ENCODE results near the gene TPP2.

The TPP2 gene

DNA sequence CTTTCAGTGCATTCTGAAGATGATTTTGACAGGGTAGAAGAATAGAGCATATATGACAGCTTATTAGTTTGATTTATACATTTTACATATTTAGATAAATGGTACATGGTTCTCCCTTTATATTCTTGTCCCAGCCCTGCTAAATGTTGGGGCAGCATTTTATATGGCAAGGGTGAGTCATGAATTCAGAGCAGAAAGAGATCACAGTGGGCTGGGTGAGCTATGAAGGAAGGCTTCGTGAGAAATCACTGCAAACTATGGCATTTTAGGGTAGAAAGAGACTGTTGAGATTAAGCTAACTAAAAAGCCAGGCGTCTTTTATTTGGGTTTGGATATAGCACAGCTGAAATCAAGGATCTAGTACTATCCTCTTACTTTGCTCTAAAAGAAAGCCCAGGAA, 122.0 kb downstream of the TPP2 start:
- no peak overlapping the region for H3K27ac ChIP-seq (ENCODE audit: low read length, poor library complexity, severe bottlenecking)
- H3K36me3 ChIP-seq (ENCODE audit: control insufficient read depth in 1 of 2, insufficient read depth in 2 of 2, low read depth in 1 of 2, low read length in 2 of 2), result no peaks in the 10 kb centered on the region
- no peak overlapping the region for H2BK12ac ChIP-seq (ENCODE audit: low read length in 2 of 2)
- H3K27me3 ChIP-seq (ENCODE audit: control insufficient read depth in 1 of 2, insufficient read depth in 1 of 2, low read length in 2 of 2), result no peaks in the 10 kb centered on the region
- DNase-seq, result no peak
- H3K23ac ChIP-seq (ENCODE audit: low read length in 2 of 2), result no peak overlapping the region
- no peak overlapping the region for H3K14ac ChIP-seq (ENCODE audit: low read length in 2 of 2)
- H2BK15ac ChIP-seq (ENCODE audit: low read depth, poor library complexity, severe bottlenecking), result no peak overlapping the region
- no peak overlapping the region for H3K4ac ChIP-seq (ENCODE audit: low read depth in 1 of 2, low read length in 2 of 2)
- no peaks in the 10 kb centered on the region for H3K9me3 ChIP-seq (ENCODE audit: control insufficient read depth, low read length)
- no peaks in the 10 kb centered on the region for H3K79me1 ChIP-seq (replicated peaks; ENCODE audit: low read length, poor library complexity, severe bottlenecking)
- H2BK5ac ChIP-seq (ENCODE audit: low read depth, low read length, poor library complexity, severe bottlenecking), result no peak overlapping the region
- WGBS, result 84% methylated on average over 2 of the region's 2 CpGs
- H2AK5ac ChIP-seq (ENCODE audit: low read length, severe bottlenecking), result no peak overlapping the region
- H3K18ac ChIP-seq (ENCODE audit: low read depth in 1 of 2, low read length in 2 of 2), result no peak overlapping the region
- no peak overlapping the region for H4K8ac ChIP-seq (ENCODE audit: low read length)
- no peak overlapping the region for H3K4me2 ChIP-seq (ENCODE audit: low read length, poor library complexity, severe bottlenecking)
- no peak overlapping the region for H3K9ac ChIP-seq (ENCODE audit: low read length)
- H2BK120ac ChIP-seq (ENCODE audit: low read depth, low read length), result no peak overlapping the region
- no peak overlapping the region for H4K91ac ChIP-seq (ENCODE audit: low read length)
- H3K4me3 ChIP-seq (ENCODE audit: insufficient read depth in 1 of 2, low read depth in 1 of 2, low read length in 2 of 2), result no peak overlapping the region
- no peaks in the 10 kb centered on the region for H3K4me1 ChIP-seq (ENCODE audit: control insufficient read depth, insufficient read depth, low read depth, low read length)
- no peak overlapping the region for H2AFZ ChIP-seq (ENCODE audit: low read depth, low read length)

GRCh38 chr13:102721800-102722231, 125.0 kb downstream of the TPP2 start:
- Histone ChIP-seq H2AFZ (ENCODE audit: low read depth, low read length) (no peak overlapping the region), H2BK5ac (ENCODE audit: low read depth, low read length, poor library complexity, severe bottlenecking) (no peak overlapping the region), H4K8ac (ENCODE audit: low read length) (no peak overlapping the region), H3K4ac (ENCODE audit: low read depth in 1 of 2, low read length in 2 of 2) (no peak overlapping the region), H3K23ac (ENCODE audit: low read length in 2 of 2) (no peak overlapping the region), H2BK120ac (ENCODE audit: low read depth, low read length) (no peak overlapping the region), H3K4me1 (ENCODE audit: control insufficient read depth, insufficient read depth, low read depth, low read length) (peaks cover 2% of the 10 kb centered on the region), H2AK5ac (ENCODE audit: low read length, severe bottlenecking) (no peak overlapping the region), H3K36me3 (ENCODE audit: control insufficient read depth in 1 of 2, insufficient read depth in 2 of 2, low read depth in 1 of 2, low read length in 2 of 2) (no peaks in the 10 kb centered on the region), H3K9ac (ENCODE audit: low read length) (no peak overlapping the region), H2BK15ac (ENCODE audit: low read depth, poor library complexity, severe bottlenecking) (no peak overlapping the region), H3K9me3 (ENCODE audit: control insufficient read depth, low read length) (no peaks in the 10 kb centered on the region), H3K4me2 (ENCODE audit: low read length, poor library complexity, severe bottlenecking) (no peak overlapping the region), H3K79me1 (replicated peaks; ENCODE audit: low read length, poor library complexity, severe bottlenecking) (no peaks in the 10 kb centered on the region), H3K18ac (ENCODE audit: low read depth in 1 of 2, low read length in 2 of 2) (no peak overlapping the region), H3K27me3 (ENCODE audit: control insufficient read depth in 1 of 2, insufficient read depth in 1 of 2, low read length in 2 of 2) (no peaks in the 10 kb centered on the region), H3K4me3 (ENCODE audit: insufficient read depth in 1 of 2, low read depth in 1 of 2, low read length in 2 of 2) (no peak overlapping the region), H3K27ac (ENCODE audit: low read length, poor library complexity, severe bottlenecking) (no peak overlapping the region), H4K91ac (ENCODE audit: low read length) (no peak overlapping the region), H3K14ac (ENCODE audit: low read length in 2 of 2) (no peak overlapping the region), H2BK12ac (ENCODE audit: low read length in 2 of 2) (no peak overlapping the region)
- WGBS, result 100% methylated on average over 1 of the region's 1 CpG
- no peak for DNase-seq

DNA sequence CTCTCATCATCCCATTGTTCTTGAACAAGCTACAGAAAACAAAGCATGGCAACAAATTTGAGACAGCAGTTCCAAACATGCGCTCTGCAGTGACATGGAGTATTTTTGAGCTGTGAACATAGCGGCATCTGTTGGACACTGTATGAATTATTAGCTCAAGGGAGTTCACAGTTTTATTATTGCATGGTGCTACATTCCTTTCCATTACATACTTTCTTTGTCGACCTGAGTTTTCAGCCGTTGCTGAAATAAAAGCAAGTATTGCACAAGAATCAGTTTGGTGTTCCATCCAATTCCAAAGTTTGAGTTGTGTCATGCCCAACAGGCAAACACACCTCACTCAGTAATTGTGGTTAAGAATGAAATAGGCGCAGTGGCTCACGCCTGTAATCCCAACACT, 128.1 kb downstream of the TPP2 start:
- 95% methylated on average over 6 of the region's 6 CpGs for WGBS
- no peak overlapping the region for H2BK12ac ChIP-seq (ENCODE audit: low read length in 2 of 2)
- no peak overlapping the region for H2AFZ ChIP-seq (ENCODE audit: low read depth, low read length)
- H3K14ac ChIP-seq (ENCODE audit: low read length in 2 of 2), result no peak overlapping the region
- no peaks in the 10 kb centered on the region for H3K27me3 ChIP-seq (ENCODE audit: control insufficient read depth in 1 of 2, insufficient read depth in 1 of 2, low read length in 2 of 2)
- no peak overlapping the region for H2AK5ac ChIP-seq (ENCODE audit: low read length, severe bottlenecking)
- no peak overlapping the region for H2BK5ac ChIP-seq (ENCODE audit: low read depth, low read length, poor library complexity, severe bottlenecking)
- H2BK15ac ChIP-seq (ENCODE audit: low read depth, poor library complexity, severe bottlenecking), result no peak overlapping the region
- no peak for DNase-seq
- no peak overlapping the region for H4K91ac ChIP-seq (ENCODE audit: low read length)
- no peak overlapping the region for H2BK120ac ChIP-seq (ENCODE audit: low read depth, low read length)
- H3K27ac ChIP-seq (ENCODE audit: low read length, poor library complexity, severe bottlenecking), result no peak overlapping the region
- H3K4me1 ChIP-seq (ENCODE audit: control insufficient read depth, insufficient read depth, low read depth, low read length), result peaks cover 2% of the 10 kb centered on the region
- no peaks in the 10 kb centered on the region for H3K36me3 ChIP-seq (ENCODE audit: control insufficient read depth in 1 of 2, insufficient read depth in 2 of 2, low read depth in 1 of 2, low read length in 2 of 2)
- no peak overlapping the region for H4K8ac ChIP-seq (ENCODE audit: low read length)
- H3K9ac ChIP-seq (ENCODE audit: low read length), result no peak overlapping the region
- H3K4me2 ChIP-seq (ENCODE audit: low read length, poor library complexity, severe bottlenecking), result no peak overlapping the region
- H3K4ac ChIP-seq (ENCODE audit: low read depth in 1 of 2, low read length in 2 of 2), result no peak overlapping the region
- no peak overlapping the region for H3K4me3 ChIP-seq (ENCODE audit: insufficient read depth in 1 of 2, low read depth in 1 of 2, low read length in 2 of 2)
- H3K79me1 ChIP-seq (replicated peaks; ENCODE audit: low read length, poor library complexity, severe bottlenecking), result no peaks in the 10 kb centered on the region
- no peak overlapping the region for H3K23ac ChIP-seq (ENCODE audit: low read length in 2 of 2)
- no peaks in the 10 kb centered on the region for H3K9me3 ChIP-seq (ENCODE audit: control insufficient read depth, low read length)
- no peak overlapping the region for H3K18ac ChIP-seq (ENCODE audit: low read depth in 1 of 2, low read length in 2 of 2)

DNA sequence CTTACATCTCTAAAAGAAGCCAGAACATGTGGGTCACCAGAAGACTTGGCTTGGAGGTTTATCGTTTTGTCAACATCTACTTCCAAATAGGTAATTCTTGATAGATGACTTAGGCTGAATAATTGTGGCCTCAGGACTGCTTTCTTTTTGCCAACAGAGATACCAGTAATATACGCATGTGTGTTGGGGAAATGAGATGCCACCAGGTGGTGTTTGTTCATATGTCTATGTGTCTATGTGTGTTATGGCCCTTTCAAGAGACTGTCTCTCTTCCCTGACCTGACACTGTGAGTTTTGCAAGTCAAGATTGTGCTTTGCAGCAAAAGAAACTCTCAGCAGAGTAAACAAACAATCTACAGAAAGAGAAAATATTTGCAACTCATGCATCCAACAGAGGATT, 129.6 kb downstream of the TPP2 start:
- H3K4me3 ChIP-seq (ENCODE audit: insufficient read depth in 1 of 2, low read depth in 1 of 2, low read length in 2 of 2), result no peak overlapping the region
- no peak overlapping the region for H4K8ac ChIP-seq (ENCODE audit: low read length)
- H3K9me3 ChIP-seq (ENCODE audit: control insufficient read depth, low read length), result no peaks in the 10 kb centered on the region
- no peak overlapping the region for H2BK15ac ChIP-seq (ENCODE audit: low read depth, poor library complexity, severe bottlenecking)
- DNase-seq, result no peak
- no peak overlapping the region for H3K14ac ChIP-seq (ENCODE audit: low read length in 2 of 2)
- H3K4ac ChIP-seq (ENCODE audit: low read depth in 1 of 2, low read length in 2 of 2), result no peak overlapping the region
- no peak overlapping the region for H2AFZ ChIP-seq (ENCODE audit: low read depth, low read length)
- 100% methylated on average over 2 of the region's 2 CpGs for WGBS
- H3K23ac ChIP-seq (ENCODE audit: low read length in 2 of 2), result no peak overlapping the region
- H2BK5ac ChIP-seq (ENCODE audit: low read depth, low read length, poor library complexity, severe bottlenecking), result no peak overlapping the region
- H2BK12ac ChIP-seq (ENCODE audit: low read length in 2 of 2), result no peak overlapping the region
- H3K9ac ChIP-seq (ENCODE audit: low read length), result no peak overlapping the region
- no peak overlapping the region for H3K18ac ChIP-seq (ENCODE audit: low read depth in 1 of 2, low read length in 2 of 2)
- H3K79me1 ChIP-seq (replicated peaks; ENCODE audit: low read length, poor library complexity, severe bottlenecking), result no peaks in the 10 kb centered on the region
- no peak overlapping the region for H4K91ac ChIP-seq (ENCODE audit: low read length)
- H2AK5ac ChIP-seq (ENCODE audit: low read length, severe bottlenecking), result no peak overlapping the region
- peaks cover 2% of the 10 kb centered on the region for H3K4me1 ChIP-seq (ENCODE audit: control insufficient read depth, insufficient read depth, low read depth, low read length)
- H3K4me2 ChIP-seq (ENCODE audit: low read length, poor library complexity, severe bottlenecking), result no peak overlapping the region
- H3K27me3 ChIP-seq (ENCODE audit: control insufficient read depth in 1 of 2, insufficient read depth in 1 of 2, low read length in 2 of 2), result no peaks in the 10 kb centered on the region
- no peak overlapping the region for H3K27ac ChIP-seq (ENCODE audit: low read length, poor library complexity, severe bottlenecking)
- H3K36me3 ChIP-seq (ENCODE audit: control insufficient read depth in 1 of 2, insufficient read depth in 2 of 2, low read depth in 1 of 2, low read length in 2 of 2), result no peaks in the 10 kb centered on the region
- no peak overlapping the region for H2BK120ac ChIP-seq (ENCODE audit: low read depth, low read length)
